OCI-LY1 (cell line): ENCODE data around the gene KCNMA1.

Experiments
- CTCF ChIP-seq: fragments of 200-600 bp; sonication (generic), shearing (Covaris generic); IDR thresholded peaks from 2 replicates; pipeline ENCODE4 v1.5.1; 2017; ENCODE audit warnings: mild to moderate bottlenecking, antibody characterized with exemption, low read length, moderate library complexity, mixed read lengths
- EZH2 ChIP-seq: fragments of 200-600 bp; sonication (generic), shearing (Covaris generic); IDR thresholded peaks from 2 replicates; pipeline ENCODE4 v1.8.0; 2017; ENCODE audit warnings: borderline replicate concordance, mixed run types, mild to moderate bottlenecking, antibody characterized with exemption, low read length, moderate library complexity, mixed read lengths

GRCh38 chr10:77189075-77189474, 448.5 kb downstream of the KCNMA1 start:
- TF ChIP-seq EZH2 (no peak), CTCF (no peak)
